Esophagus squamous epithelium (tissue), 5 donors: Measurements from ENCODE around the gene HS6ST2. TPM values are rescaled to one million over a fixed set of nuclear protein-coding genes. Genes with fewer than 3 reads are reported as not detected.

ENCODE experiments used
- DNase-seq: peaks from one replicate; lab custom pipeline; 2025; lab: John Stamatoyannopoulos, UW
- H3K27ac ChIP-seq, 4 donors: fragments of 200-600 bp; sonication (generic); one replicate each; pipeline ENCODE4 v1.5.1; 2016 to 2019; ENCODE audit warnings: mild to moderate bottlenecking in 1 of 4
- H3K27me3 ChIP-seq, 4 donors: fragments of 200-600 bp; sonication (generic); 1 replicate in 3 of 4; 2 replicates in 1 of 4; pipeline versions ENCODE4 v1.5.1 to v1.6.0; 2017 to 2021; ENCODE audit warnings: antibody characterized with exemption in 1 of 4
- H3K36me3 ChIP-seq, 3 donors: fragments of 200-600 bp; sonication (generic); one replicate each; pipeline ENCODE4 v1.5.1; 2016 to 2019
- H3K4me1 ChIP-seq, 3 donors: fragments of 200-600 bp; sonication (generic); one replicate each; pipeline ENCODE4 v1.5.1; 2017 to 2019
- H3K4me3 ChIP-seq, 4 donors: fragments of 200-600 bp; sonication (generic); 1 replicate in 3 of 4; 2 replicates in 1 of 4; pipeline ENCODE4 v1.5.1; 2016 to 2019; ENCODE audit warnings: mild to moderate bottlenecking in 2 of 4, moderate library complexity in 1 of 4
- H3K9me3 ChIP-seq, 3 donors: fragments of 200-600 bp; sonication (generic); one replicate each; pipeline ENCODE4 v1.5.1; 2016 to 2019
- POLR2A ChIP-seq, 4 donors: fragments of 450-650 bp; IDR thresholded peaks; one replicate each; pipeline ENCODE4 v1.6.1; 2017; ENCODE audit warnings: antibody characterized with exemption in 4 of 4, mild to moderate bottlenecking in 4 of 4, moderate library complexity in 3 of 4
- WGBS, 2 donors: methylation state at CpG; one replicate each; pipeline ENCODE4 v1.1.5; 2018; 5-methylcytosine and 5-hydroxymethylcytosine counted together
- intact Hi-C: fragments of 100-400 bp; cut with DNase I; formaldehyde crosslinking; loops from one replicate; pipeline ENCODE4 v1.15.0; 2022
- total RNA-seq, 4 donors: library from RNA; depleted of rRNA; stranded (reverse); fragments of >200 nt; gene quantifications; one replicate each; pipeline ENCODE4 v1.1.0, GENCODE V29; 2016
- TF ChIP-seq, protein P1 (sequence below), 6 experiments: fragments of 450-650 bp in 4 of 6; fragments of 200-600 bp in 2 of 6; sonication (generic) in 2 of 6; IDR thresholded peaks; one replicate each; pipeline ENCODE4 v1.5.1; 2016 to 2019; ENCODE audit warnings: antibody characterized with exemption in 6 of 6, mild to moderate bottlenecking in 4 of 6, moderate library complexity in 4 of 6
- donor health status: DM: yes; HTN: yes; CAD: no.

Gene HS6ST2
- total RNA-seq = 1 to 10 TPM; 6.3 to 9.0 (median 7.1) TPM

DNA sequence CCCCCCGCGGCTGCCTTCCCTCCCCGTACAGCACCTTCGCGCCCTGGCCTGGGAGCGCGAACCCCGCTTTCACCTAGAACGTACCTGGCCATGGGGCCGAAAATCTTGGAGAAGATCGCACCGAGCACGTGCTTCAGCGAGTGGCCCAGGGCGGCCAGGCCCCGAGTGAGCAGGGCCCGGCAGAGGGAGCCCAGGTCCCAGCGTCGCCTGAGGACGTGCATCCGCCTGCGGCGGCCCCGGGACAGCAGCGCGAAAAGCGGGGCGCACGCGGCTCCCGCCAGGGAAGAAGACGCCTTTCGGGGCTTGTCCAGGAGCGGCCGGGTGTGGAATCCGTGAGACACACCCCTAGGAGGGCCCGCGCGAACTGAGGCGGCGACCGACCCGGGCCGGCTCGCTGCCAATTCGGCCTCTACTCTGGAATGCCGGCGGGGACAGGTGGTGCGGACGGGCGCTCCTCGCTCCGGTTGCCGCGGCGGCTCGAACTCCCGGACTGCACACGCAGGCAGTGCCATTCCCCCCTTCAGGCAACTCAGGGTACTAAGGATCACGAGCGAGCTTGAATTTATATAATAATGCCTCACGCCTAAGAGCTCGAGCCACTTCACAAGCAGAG is at the start of gene HS6ST2:
TSS of gene HS6ST2 (minus strand) at position 539 of the 613 bp plus-strand sequence.
- peaks cover 0 to 37% (median 3%) of the 10 kb centered on the region in 4 donors for H3K27me3 ChIP-seq
- DNase-seq = no peak
- H3K36me3 ChIP-seq = no peaks in the 10 kb centered on the region
- intact Hi-C loops = no loop called here
- WGBS, 2 donors = 22 to 58% methylated on average over 4 to 22 of the region's 63 CpGs
- peak within 1 kb of the TSS; percentile 45 to 61 (median 56) for H3K4me3 ChIP-seq
- no peaks in the 10 kb centered on the region for H3K9me3 ChIP-seq
- H3K27ac ChIP-seq = peak within 1 kb of the TSS in 1 of 4 donors; percentile 19
- TF ChIP-seq, protein P1, sequence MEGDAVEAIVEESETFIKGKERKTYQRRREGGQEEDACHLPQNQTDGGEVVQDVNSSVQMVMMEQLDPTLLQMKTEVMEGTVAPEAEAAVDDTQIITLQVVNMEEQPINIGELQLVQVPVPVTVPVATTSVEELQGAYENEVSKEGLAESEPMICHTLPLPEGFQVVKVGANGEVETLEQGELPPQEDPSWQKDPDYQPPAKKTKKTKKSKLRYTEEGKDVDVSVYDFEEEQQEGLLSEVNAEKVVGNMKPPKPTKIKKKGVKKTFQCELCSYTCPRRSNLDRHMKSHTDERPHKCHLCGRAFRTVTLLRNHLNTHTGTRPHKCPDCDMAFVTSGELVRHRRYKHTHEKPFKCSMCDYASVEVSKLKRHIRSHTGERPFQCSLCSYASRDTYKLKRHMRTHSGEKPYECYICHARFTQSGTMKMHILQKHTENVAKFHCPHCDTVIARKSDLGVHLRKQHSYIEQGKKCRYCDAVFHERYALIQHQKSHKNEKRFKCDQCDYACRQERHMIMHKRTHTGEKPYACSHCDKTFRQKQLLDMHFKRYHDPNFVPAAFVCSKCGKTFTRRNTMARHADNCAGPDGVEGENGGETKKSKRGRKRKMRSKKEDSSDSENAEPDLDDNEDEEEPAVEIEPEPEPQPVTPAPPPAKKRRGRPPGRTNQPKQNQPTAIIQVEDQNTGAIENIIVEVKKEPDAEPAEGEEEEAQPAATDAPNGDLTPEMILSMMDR (IDR thresholded peaks at IDR 0.05) = peak in 1 of 6 experiments; percentile 33
- no peak for TF ChIP-seq POLR2A (IDR thresholded peaks at IDR 0.05)
- peaks cover 0 to 40% (median 4%) of the 10 kb centered on the region in 3 donors for H3K4me1 ChIP-seq

DNA sequence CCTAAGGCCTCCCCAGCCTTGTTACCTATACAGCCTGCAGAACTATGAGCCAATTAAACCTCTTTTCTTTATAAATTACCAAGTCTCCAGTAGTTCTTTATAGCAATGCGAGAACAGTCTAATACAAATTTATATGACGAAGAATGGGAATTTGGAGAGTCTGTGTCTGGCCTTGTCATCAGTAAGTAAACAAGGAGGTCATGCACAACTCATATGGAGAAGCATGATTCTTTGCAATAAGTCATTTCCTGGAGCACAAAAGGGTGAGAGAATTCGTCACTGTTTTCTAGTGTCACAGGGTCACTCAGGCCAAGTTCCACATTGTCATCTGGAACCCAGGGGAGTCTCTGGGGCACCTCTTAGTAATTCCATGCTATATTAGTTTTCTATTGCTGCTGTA is 49.0 kb upstream of the HS6ST2 start:
- 88 to 89% methylated on average over 3 of the region's 3 CpGs for WGBS, 2 donors
- no peaks in the 10 kb centered on the region for H3K36me3 ChIP-seq
- H3K4me3 ChIP-seq = no peak overlapping the region
- H3K27me3 ChIP-seq = no peaks in the 10 kb centered on the region
- H3K9me3 ChIP-seq = no peaks in the 10 kb centered on the region
- TF ChIP-seq, protein P1 (IDR thresholded peaks at IDR 0.05) = no peak
- no peak for TF ChIP-seq POLR2A (IDR thresholded peaks at IDR 0.05)
- intact Hi-C loops = no loop called here
- DNase-seq = no peak
- no peaks in the 10 kb centered on the region for H3K4me1 ChIP-seq
- H3K27ac ChIP-seq = no peak overlapping the region

DNA sequence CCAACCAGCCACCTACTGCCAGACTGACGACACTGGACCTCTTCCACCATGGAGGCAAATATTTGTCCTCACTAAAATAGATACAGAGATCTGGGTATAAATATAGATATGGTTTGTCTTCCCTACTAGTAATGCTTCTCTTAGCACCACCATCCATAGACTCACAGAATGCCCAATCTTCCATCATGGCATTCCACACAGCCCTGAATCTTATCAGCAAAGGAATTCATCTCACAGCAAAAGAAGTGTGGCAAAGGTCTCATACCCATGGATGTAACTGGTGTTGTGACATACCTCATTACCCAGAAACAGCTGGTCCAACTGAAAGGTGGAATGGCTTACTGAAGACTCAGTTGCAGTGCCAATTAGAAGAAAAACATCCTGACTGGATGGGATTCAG is 47.2 kb upstream of the HS6ST2 start:
- Histone ChIP-seq H3K36me3 (no peaks in the 10 kb centered on the region), H3K4me3 (no peak overlapping the region), H3K27me3 (no peaks in the 10 kb centered on the region), H3K9me3 (no peaks in the 10 kb centered on the region), H3K27ac (no peak overlapping the region), H3K4me1 (no peaks in the 10 kb centered on the region)
- 71% methylated on average over 1 of the region's 1 CpG; no CpG with 5 or more reads in 1 of the 2 donors for WGBS, 2 donors
- intact Hi-C loops = no loop called here
- no peak for DNase-seq
- no peak for TF ChIP-seq POLR2A (IDR thresholded peaks at IDR 0.05)
- TF ChIP-seq, protein P1 (IDR thresholded peaks at IDR 0.05) = no peak

DNA sequence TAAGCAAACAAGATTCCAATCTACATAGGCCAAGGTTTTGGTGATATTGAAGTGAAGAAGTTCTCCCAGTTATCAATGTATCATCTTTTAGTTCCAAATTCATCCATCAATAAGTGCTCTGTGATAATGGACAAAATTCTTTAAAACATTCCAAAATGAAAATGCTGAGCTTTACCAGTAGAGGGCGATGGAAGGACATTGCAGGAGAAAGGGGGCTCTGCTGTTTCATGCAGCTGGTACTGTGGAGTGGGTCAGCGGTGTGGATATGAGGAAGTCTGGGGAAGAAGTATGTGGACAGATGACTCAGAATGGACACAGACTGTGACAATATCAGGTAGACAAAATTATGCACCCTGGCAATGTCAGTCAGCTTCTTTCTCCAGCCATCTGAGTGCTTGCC is 46.6 kb upstream of the HS6ST2 start:
- WGBS, 2 donors = 10 to 11% methylated on average over 2 of the region's 2 CpGs
- intact Hi-C loops = no loop called here
- Histone ChIP-seq H3K4me3 (no peak overlapping the region), H3K27ac (no peak overlapping the region), H3K27me3 (no peaks in the 10 kb centered on the region), H3K36me3 (no peaks in the 10 kb centered on the region), H3K4me1 (no peaks in the 10 kb centered on the region), H3K9me3 (no peaks in the 10 kb centered on the region)
- DNase-seq = no peak
- TF ChIP-seq, protein P1 (IDR thresholded peaks at IDR 0.05) = peak in 4 of 6 experiments; percentile 15 to 48 (median 31)
- no peak for TF ChIP-seq POLR2A (IDR thresholded peaks at IDR 0.05)

DNA sequence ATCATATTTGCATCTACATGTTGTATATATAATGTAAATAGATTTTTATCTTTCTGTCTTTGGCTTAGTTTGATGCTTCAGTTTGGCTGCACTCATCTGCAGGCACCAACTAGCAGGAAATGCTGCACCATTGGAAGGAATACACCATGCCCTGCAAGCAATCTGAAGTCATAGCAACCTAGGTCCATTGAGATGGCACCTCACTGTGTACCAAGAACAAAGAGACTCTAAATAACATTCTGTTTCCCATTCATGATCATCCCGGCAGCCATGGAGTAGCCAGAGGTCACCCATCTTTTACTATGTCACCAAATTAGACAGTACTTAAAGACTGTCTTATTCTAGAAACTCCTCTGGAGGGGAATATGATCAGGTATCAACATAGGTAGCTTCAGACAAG is 40.8 kb upstream of the HS6ST2 start:
- DNase-seq = no peak
- H3K27me3 ChIP-seq = no peaks in the 10 kb centered on the region
- H3K4me3 ChIP-seq = no peak overlapping the region
- H3K9me3 ChIP-seq = no peaks in the 10 kb centered on the region
- no peaks in the 10 kb centered on the region for H3K36me3 ChIP-seq
- H3K27ac ChIP-seq = no peak overlapping the region
- TF ChIP-seq, protein P1 (IDR thresholded peaks at IDR 0.05) = no peak
- TF ChIP-seq POLR2A (IDR thresholded peaks at IDR 0.05) = no peak
- 73% methylated on average over 1 of the region's 1 CpG; no CpG with 5 or more reads in 1 of the 2 donors for WGBS, 2 donors
- intact Hi-C loops = no loop called here
- H3K4me1 ChIP-seq = no peaks in the 10 kb centered on the region
